MCF 10A (cell line): ENCODE data around the gene TCEANC2. TPM values are rescaled to one million over a fixed set of nuclear protein-coding genes. Genes with fewer than 3 reads are reported as not detected.
"Not testable (repeated sequence)": the region's sequence is repeated elsewhere in the genome, so short reads cannot be mapped to it uniquely, and the experiment has no call there.

Experiments
- BruUV-seq: library from RNA; stranded (reverse); fragments of 400-500 nt; replicated peaks from 2 replicates; lab custom pipeline; 2021; lab: Mats Ljungman, UMichigan
- CTCF ChIA-PET: fragments of 300-600 bp; sonication (Branson Sonifier 250); formaldehyde crosslinking; extraction: SDS; loops from one replicate; lab custom pipeline; 2021; ENCODE audit warnings: antibody characterized with exemption, inconsistent platforms; lab: Yijun Ruan, JAX
- POLR2A ChIA-PET: fragments of 300-600, 350-650 bp; sonication (Branson Sonifier 250); formaldehyde crosslinking; extraction: SDS; loops from one replicate; lab custom pipeline; 2020; ENCODE audit warnings: antibody characterized with exemption, inconsistent platforms; lab: Yijun Ruan, JAX
- DNase-seq: peaks from one replicate; pipeline ENCODE4 v3.0.0-alpha.2; 2018; ENCODE audit not compliant: unreplicated experiment
- H3K27ac Mint-ChIP-seq: one replicate; pipeline ENCODE4 v1.8.0; 2022; ENCODE audit warnings: mild to moderate bottlenecking, low read depth, mixed read lengths; ENCODE audit not compliant: unreplicated experiment
- H3K27me3 Mint-ChIP-seq: one replicate; pipeline ENCODE4 v1.8.0; 2022; ENCODE audit warnings: mixed read lengths; ENCODE audit not compliant: insufficient read depth, unreplicated experiment
- H3K36me3 Mint-ChIP-seq: one replicate; pipeline ENCODE4 v1.8.0; 2022; ENCODE audit warnings: mild to moderate bottlenecking, moderate library complexity, mixed read lengths; ENCODE audit not compliant: insufficient read depth, unreplicated experiment
- H3K4me1 Mint-ChIP-seq: one replicate; pipeline ENCODE4 v1.8.0; 2022; ENCODE audit warnings: mixed read lengths; ENCODE audit not compliant: insufficient read depth, unreplicated experiment
- H3K4me3 Mint-ChIP-seq: one replicate; pipeline ENCODE4 v1.8.0; 2022; ENCODE audit warnings: mild to moderate bottlenecking, moderate library complexity, mixed read lengths; ENCODE audit not compliant: unreplicated experiment
- H3K9me3 Mint-ChIP-seq: one replicate; pipeline ENCODE4 v1.8.0; 2022; ENCODE audit warnings: mixed read lengths; ENCODE audit not compliant: unreplicated experiment
- CTCF ChIP-seq: fragments of 200-600 bp; IDR thresholded peaks from one replicate; pipeline ENCODE4 v1.8.0; 2022; ENCODE audit warnings: antibody characterized with exemption, mild to moderate bottlenecking; ENCODE audit not compliant: unreplicated experiment
- intact Hi-C: fragments of 100-400 bp; cut with micrococcal nuclease; formaldehyde crosslinking; loops from 2 replicates; pipeline ENCODE4 v1.14.1; 2022
- total RNA-seq: library from RNA; stranded (reverse); gene quantifications from 2 replicates; pipeline ENCODE4 v1.2.3, GENCODE V29; 2022

The TCEANC2 gene
- total RNA-seq, 1 experiment from 2014 or later: 3.6 TPM

GRCh38 chr1:54018635-54019034 is 34.8 kb upstream of the TCEANC2 start:
- no TSS peak for BruUV-seq
- POLR2A ChIA-PET: interaction anchor here (0.7 to 1.5 kb wide), 2 partner anchors 9 to 34 kb away, joined by 3 to 5 read pairs; partner anchors contain the start of genes TCEANC2 and TMEM59
- CTCF ChIA-PET: interaction anchor here (1.7 kb wide), 1 partner anchor 59 kb away, joined by 6 read pairs; no protein-coding TSS in a partner anchor

GRCh38 chr1:54019562-54020176 is 33.7 kb upstream of the TCEANC2 start:
- intact Hi-C loops, DNase-seq, H3K27me3 Mint-ChIP-seq, H3K36me3 Mint-ChIP-seq, POLR2A ChIA-PET, H3K27ac Mint-ChIP-seq, BruUV-seq, H3K9me3 Mint-ChIP-seq, H3K4me3 Mint-ChIP-seq: not testable (repeated sequence)
- H3K4me1 Mint-ChIP-seq: peaks cover 13% of the 10 kb centered on the region
- CTCF ChIA-PET: interaction anchor here (1.7 kb wide), 1 partner anchor 61 kb away, joined by 6 read pairs; no protein-coding TSS in a partner anchor

More at GRCh38 chr1:54018635-54019034, 34.8 kb upstream of the TCEANC2 start:
- Mint-ChIP-seq H3K27me3 (no peaks in the 10 kb centered on the region), H3K4me1 (peaks cover 13% of the 10 kb centered on the region), H3K36me3 (no peaks in the 10 kb centered on the region), H3K4me3 (no peak overlapping the region), H3K27ac (no peak overlapping the region), H3K9me3 (no peaks in the 10 kb centered on the region)
- DNase-seq: no peak
- intact Hi-C loops: no loop called here
- no peak for TF ChIP-seq CTCF

GRCh38 chr1:54024358-54024757 is 29.1 kb upstream of the TCEANC2 start:
- POLR2A ChIA-PET: no interaction called here
- no peak overlapping the region for H3K4me3 Mint-ChIP-seq

GRCh38 chr1:54024811-54025210 is 28.6 kb upstream of the TCEANC2 start:
- H3K27ac Mint-ChIP-seq, H3K4me1 Mint-ChIP-seq, intact Hi-C loops, H3K27me3 Mint-ChIP-seq, H3K9me3 Mint-ChIP-seq, H3K4me3 Mint-ChIP-seq, POLR2A ChIA-PET, H3K36me3 Mint-ChIP-seq, BruUV-seq, CTCF ChIA-PET, DNase-seq: not testable (repeated sequence)

More at GRCh38 chr1:54024358-54024757, 29.1 kb upstream of the TCEANC2 start:
- BruUV-seq: no TSS peak
- Mint-ChIP-seq H3K27me3 (no peaks in the 10 kb centered on the region), H3K9me3 (no peaks in the 10 kb centered on the region), H3K4me1 (no peaks in the 10 kb centered on the region), H3K36me3 (peaks cover 4% of the 10 kb centered on the region), H3K27ac (no peak overlapping the region)
- intact Hi-C loops: no loop called here
- no peak for TF ChIP-seq CTCF
- CTCF ChIA-PET: no interaction called here
- no peak for DNase-seq

- ChIA-PET POLR2A (no interaction called here), CTCF (no interaction called here)
- Mint-ChIP-seq H3K4me3 (no peak overlapping the region), H3K4me1 (no peaks in the 10 kb centered on the region), H3K27me3 (no peaks in the 10 kb centered on the region), H3K9me3 (no peaks in the 10 kb centered on the region), H3K36me3 (peaks cover 37% of the 10 kb centered on the region), H3K27ac (no peak overlapping the region)
- BruUV-seq: no TSS peak
- intact Hi-C loops: no loop called here
- no peak for TF ChIP-seq CTCF
- DNase-seq: no peak
Observed at GRCh38 chr1:54027848-54028247, 25.6 kb upstream of the TCEANC2 start.
